Endodermal cell (in vitro differentiated cells): ENCODE measurements around the gene PAX8. TPM values are rescaled to one million over a fixed set of nuclear protein-coding genes. Genes with fewer than 3 reads are reported as not detected.
"Not testable (repeated sequence)": the region's sequence is repeated elsewhere in the genome, so short reads cannot be mapped to it uniquely, and the experiment has no call there.

Experiments
- DNase-seq: peaks from one replicate; pipeline ENCODE4 v3.0.0-alpha.2; 2017
- H3K27ac ChIP-seq: 2 replicates; pipeline ENCODE4 v1.5.1; 2013; ENCODE audit warnings: mild to moderate bottlenecking, low read depth, low read length, moderate library complexity
- H3K27me3 ChIP-seq: 2 replicates; pipeline ENCODE4 v1.6.1; 2013; ENCODE audit warnings: mild to moderate bottlenecking, low read length, moderate library complexity; ENCODE audit not compliant: insufficient read depth, control insufficient read depth, poor library complexity, severe bottlenecking
- H3K36me3 ChIP-seq: 2 replicates; pipeline ENCODE4 v1.7.0; 2013; ENCODE audit warnings: mild to moderate bottlenecking, low read length, moderate library complexity; ENCODE audit not compliant: control insufficient read depth, insufficient read depth
- H3K4me1 ChIP-seq: one replicate; pipeline ENCODE4 v1.7.0; 2013; ENCODE audit warnings: low read length; ENCODE audit not compliant: control insufficient read depth, insufficient read depth
- H3K4me3 ChIP-seq: 2 replicates; pipeline ENCODE4 v1.5.1; 2013; ENCODE audit warnings: mild to moderate bottlenecking, low read length, moderate library complexity
- H3K9ac ChIP-seq: 2 replicates; pipeline ENCODE4 v1.6.1; 2013; ENCODE audit warnings: mild to moderate bottlenecking, low read length, moderate library complexity; ENCODE audit not compliant: poor library complexity, severe bottlenecking; ENCODE audit errors: extremely low read depth
- H3K9me3 ChIP-seq: 2 replicates; pipeline ENCODE4 v1.6.1; 2013; ENCODE audit warnings: mild to moderate bottlenecking, low read length, moderate library complexity; ENCODE audit not compliant: control insufficient read depth
- H3K27ac Mint-ChIP-seq: 2 replicates; pipeline ENCODE4 v1.8.0; 2020; ENCODE audit warnings: mixed read lengths
- H3K27me3 Mint-ChIP-seq: 2 replicates; pipeline ENCODE4 v1.8.0; 2021; ENCODE audit warnings: mild to moderate bottlenecking, mixed read lengths; ENCODE audit not compliant: insufficient read depth
- H3K36me3 Mint-ChIP-seq: 2 replicates; pipeline ENCODE4 v1.8.0; 2020; ENCODE audit warnings: low read depth, mixed read lengths
- H3K4me1 Mint-ChIP-seq: 2 replicates; pipeline ENCODE4 v1.8.0; 2020; ENCODE audit warnings: mixed read lengths
- H3K4me3 Mint-ChIP-seq: 2 replicates; pipeline ENCODE4 v1.8.0; 2020; ENCODE audit warnings: mild to moderate bottlenecking, moderate library complexity, mixed read lengths
- H3K9me3 Mint-ChIP-seq: 2 replicates; pipeline ENCODE4 v1.8.0; 2020; ENCODE audit warnings: mild to moderate bottlenecking, mixed read lengths
- CTCF ChIP-seq: fragments of 200-600 bp; sonication (generic); conservative IDR thresholded peaks from 2 replicates; pipeline ENCODE4 v1.5.0; 2021; ENCODE audit warnings: antibody characterized with exemption, mild to moderate bottlenecking
- WGBS, 2 experiments: methylation state at CpG; one replicate each; pipeline versions ENCODE4 v1.1.5 to v1.1.7; 2013; ENCODE audit warnings: missing lambda C conversion rate in 2 of 2, mixed read lengths in 1 of 2; ENCODE audit not compliant: insufficient coverage in 1 of 2, insufficient read length in 1 of 2; 5-methylcytosine and 5-hydroxymethylcytosine counted together
- total RNA-seq, 2 donors: library from RNA; stranded (reverse); fragmentation: NEBNext Ultra II Directional in 1 of 2; extraction: Animal tissue kit (Norgen Biotek cat#: 25700) in 1 of 2; gene quantifications; 2 replicates in 1 of 2; 3 replicates in 1 of 2; pipeline ENCODE4 v1.2.1, GENCODE V29; 2021

Gene PAX8
- total RNA-seq, 2 donors from 2014 or later = 0.09 to 0.11 TPM

DNA sequence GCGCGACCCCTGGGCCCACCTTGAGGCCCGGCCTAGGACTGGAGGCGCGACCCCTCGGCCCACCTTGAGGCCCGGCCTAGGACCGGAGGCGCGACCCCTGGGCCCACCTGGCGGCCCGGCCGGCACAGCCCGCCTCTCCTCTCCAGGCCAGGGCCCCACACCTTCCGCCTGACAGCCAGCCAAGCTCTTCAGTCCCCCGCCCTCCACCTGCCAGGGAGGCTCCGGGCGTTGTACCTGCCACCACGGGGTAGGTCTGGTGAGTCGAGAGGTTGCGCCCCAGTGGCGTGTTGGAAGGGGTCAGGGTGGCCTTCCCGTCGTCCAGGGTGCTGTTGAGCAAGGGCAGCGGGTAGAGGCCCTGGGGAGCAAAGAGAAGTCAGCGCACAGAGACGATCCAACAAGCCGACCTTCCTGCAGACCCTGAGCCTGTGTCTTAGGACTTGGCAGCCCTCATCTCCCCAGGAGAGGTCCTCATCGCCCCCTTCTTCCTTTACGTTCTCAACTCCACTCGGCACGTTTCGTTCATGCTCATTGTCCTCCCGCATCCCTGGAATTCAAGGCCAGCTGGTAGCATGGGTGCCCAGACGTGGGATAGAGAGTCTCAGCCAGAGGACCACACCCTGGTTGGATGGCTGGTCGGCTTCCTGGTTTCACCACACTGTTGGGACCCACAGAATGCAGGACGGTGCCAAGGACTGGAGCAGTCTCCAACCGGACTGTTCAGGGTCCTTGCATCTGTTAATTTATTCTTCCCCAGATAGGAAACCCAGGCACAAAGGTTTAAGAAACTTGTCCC, 42.2 kb downstream of the PAX8 start:
- H3K36me3 Mint-ChIP-seq = no peaks in the 10 kb centered on the region
- no peak overlapping the region for H3K27ac ChIP-seq

GRCh38 chr2:113235347-113236226, 43.1 kb downstream of the PAX8 start:
- 58 to 84% methylated on average over 19 to 70 of the region's 74 CpGs for WGBS, 2 experiments
- H3K36me3 Mint-ChIP-seq = not testable (repeated sequence)

More for the DNA sequence above, 42.2 kb downstream of the PAX8 start:
- H3K36me3 ChIP-seq = peaks cover 9% of the 10 kb centered on the region
- H3K27me3 ChIP-seq = no peaks in the 10 kb centered on the region
- Mint-ChIP-seq H3K4me3 (no peak overlapping the region), H3K4me1 (no peaks in the 10 kb centered on the region), H3K27ac (no peak overlapping the region), H3K9me3 (peaks cover 7% of the 10 kb centered on the region), H3K27me3 (peaks cover 9% of the 10 kb centered on the region)
- no peak overlapping the region for H3K9ac ChIP-seq
- WGBS, 2 experiments = 86 to 95% methylated on average over 21 to 38 of the region's 38 CpGs
- TF ChIP-seq CTCF = no peak
- H3K4me1 ChIP-seq = no peaks in the 10 kb centered on the region
- no peaks in the 10 kb centered on the region for H3K9me3 ChIP-seq
- H3K4me3 ChIP-seq = peak overlapping the region; percentile 38
- no peak for DNase-seq

DNA sequence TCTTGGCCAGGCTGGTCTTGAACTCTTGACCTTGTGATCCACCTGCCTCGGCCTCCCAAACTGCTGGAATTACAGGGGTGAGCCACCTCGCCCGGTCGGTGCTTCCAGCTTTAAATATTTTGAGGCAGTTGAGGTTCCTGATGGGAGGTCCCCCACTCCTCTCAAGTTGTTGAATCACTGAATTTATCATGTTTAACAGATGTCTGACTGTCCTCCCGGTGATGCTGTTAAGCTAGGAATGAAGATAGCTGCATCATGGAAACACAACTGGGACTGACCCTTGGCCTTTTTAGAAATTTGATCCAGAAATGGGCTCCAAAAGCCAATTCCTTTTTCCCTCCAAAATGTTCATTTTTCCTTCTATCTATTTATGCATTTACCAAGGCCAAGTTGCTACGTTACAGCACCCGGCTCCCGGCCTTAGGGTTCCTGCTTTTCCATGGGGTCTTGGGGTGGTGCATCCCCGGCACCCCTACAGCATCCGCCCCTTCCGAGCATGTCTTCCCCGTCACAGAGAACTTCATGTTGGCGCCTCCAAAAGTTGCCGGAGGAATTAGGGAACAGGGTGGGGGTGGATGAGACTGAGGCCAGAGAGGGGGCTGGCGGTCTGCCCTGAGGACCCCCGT, 43.9 kb downstream of the PAX8 start:
- H3K36me3 ChIP-seq = peaks cover 9% of the 10 kb centered on the region
- H3K9me3 ChIP-seq = no peaks in the 10 kb centered on the region
- H3K9me3 Mint-ChIP-seq = peaks cover 7% of the 10 kb centered on the region
- no peak overlapping the region for H3K27ac ChIP-seq
- no peaks in the 10 kb centered on the region for H3K4me1 ChIP-seq
- peaks cover 13% of the 10 kb centered on the region for H3K27me3 Mint-ChIP-seq
- no peak overlapping the region for H3K9ac ChIP-seq
- H3K27ac Mint-ChIP-seq = no peak overlapping the region
- H3K4me3 Mint-ChIP-seq = peak overlapping the region; percentile 44
- H3K4me3 ChIP-seq = peak overlapping the region; percentile 70
- H3K4me1 Mint-ChIP-seq = no peaks in the 10 kb centered on the region
- no peaks in the 10 kb centered on the region for H3K27me3 ChIP-seq
- WGBS, 2 experiments = 87 to 95% methylated on average over 10 to 16 of the region's 16 CpGs
- TF ChIP-seq CTCF = no peak
- no peak for DNase-seq
- no peaks in the 10 kb centered on the region for H3K36me3 Mint-ChIP-seq

More at GRCh38 chr2:113235347-113236226, 43.1 kb downstream of the PAX8 start:
- H3K4me3 ChIP-seq = peak overlapping the region; percentile 70
- peaks cover 13% of the 10 kb centered on the region for H3K27me3 Mint-ChIP-seq
- H3K9ac ChIP-seq = peak overlapping the region; percentile 25
- H3K9me3 Mint-ChIP-seq, H3K27me3 ChIP-seq, H3K4me1 Mint-ChIP-seq, DNase-seq, H3K27ac ChIP-seq, H3K9me3 ChIP-seq, H3K27ac Mint-ChIP-seq, H3K4me1 ChIP-seq, H3K36me3 ChIP-seq: not testable (repeated sequence)
- H3K4me3 Mint-ChIP-seq = peak overlapping the region; percentile 44
